WTC11 (cell line): ENCODE data around the gene ARHGEF17. TPM values are rescaled to one million over a fixed set of nuclear protein-coding genes. Genes with fewer than 3 reads are reported as not detected.

Experiments
- ATAC-seq: fragments of 200-7000 bp; cut with Tn5 transposase; 2 replicates; pipeline ENCODE4 v1.10.0; 2021; ENCODE audit warnings: mild to moderate bottlenecking, moderate library complexity
- CTCF ChIA-PET: fragments of 300-600 bp; sonication (Branson Sonifier 250); formaldehyde crosslinking; loops from one replicate; lab custom pipeline; 2021; ENCODE audit warnings: antibody characterized with exemption; lab: Charles Lee
- POLR2A ChIA-PET: fragments of 350-600 bp; sonication (Branson Sonifier 250); formaldehyde crosslinking; loops from one replicate; lab custom pipeline; 2021; ENCODE audit warnings: antibody characterized with exemption; lab: Charles Lee
- DNase-seq: peaks from one replicate; pipeline ENCODE4 v3.0.0; 2021; ENCODE audit warnings: low spot score
- H3K27ac Mint-ChIP-seq: 2 replicates; pipeline ENCODE4 v1.8.0; 2021; ENCODE audit warnings: mixed read lengths
- H3K27me3 Mint-ChIP-seq: 2 replicates; pipeline ENCODE4 v1.8.0; 2021; ENCODE audit warnings: low read depth, mild to moderate bottlenecking, moderate library complexity, mixed read lengths
- H3K36me3 Mint-ChIP-seq: 2 replicates; pipeline ENCODE4 v1.8.0; 2021; ENCODE audit warnings: mixed read lengths
- H3K4me1 Mint-ChIP-seq: 2 replicates; pipeline ENCODE4 v1.8.0; 2022; ENCODE audit warnings: mixed read lengths
- H3K4me3 Mint-ChIP-seq: 2 replicates; pipeline ENCODE4 v1.8.0; 2021; ENCODE audit warnings: mild to moderate bottlenecking, moderate library complexity, mixed read lengths
- H3K9me3 Mint-ChIP-seq: 2 replicates; pipeline ENCODE4 v1.8.0; 2021; ENCODE audit warnings: mixed read lengths
- ATF1 ChIP-seq: sonication (generic); formaldehyde crosslinking; IDR thresholded peaks from 2 replicates; pipeline ENCODE4 v1.8.1; 2023; ENCODE audit warnings: mild to moderate bottlenecking, moderate library complexity, missing genetic modification reagents
- CREB1 ChIP-seq: sonication (generic); formaldehyde crosslinking; IDR thresholded peaks from 2 replicates; pipeline ENCODE4 v1.8.0; 2023; ENCODE audit warnings: mild to moderate bottlenecking, missing genetic modification reagents
- CREM ChIP-seq: sonication (generic); formaldehyde crosslinking; IDR thresholded peaks from 2 replicates; pipeline ENCODE4 v1.8.1; 2022; ENCODE audit warnings: mild to moderate bottlenecking, missing genetic modification reagents, moderate library complexity
- ESRRA ChIP-seq: sonication (generic); formaldehyde crosslinking; IDR thresholded peaks from 2 replicates; pipeline ENCODE4 v1.8.1; 2022; ENCODE audit warnings: mild to moderate bottlenecking, missing genetic modification reagents, borderline replicate concordance
- FOXJ3 ChIP-seq: sonication (generic); formaldehyde crosslinking; IDR thresholded peaks from 2 replicates; pipeline ENCODE4 v1.9.0; 2021; ENCODE audit warnings: missing genetic modification reagents, mild to moderate bottlenecking, borderline replicate concordance
- JAZF1 ChIP-seq: fragments of 250-450 bp; sonication (Bioruptor Pico); IDR thresholded peaks from 2 replicates; pipeline ENCODE4 v1.9.0; 2021; ENCODE audit warnings: moderate library complexity, mild to moderate bottlenecking, inconsistent platforms
- KAT7 ChIP-seq: sonication (generic); formaldehyde crosslinking; IDR thresholded peaks from 2 replicates; pipeline ENCODE4 v1.8.1; 2023; ENCODE audit warnings: missing genetic modification reagents, mild to moderate bottlenecking, borderline replicate concordance
- MXD4 ChIP-seq: fragments of 250-450 bp; sonication (Bioruptor Pico); IDR thresholded peaks from 2 replicates; pipeline ENCODE4 v1.8.0; 2021; ENCODE audit warnings: mild to moderate bottlenecking, moderate library complexity, borderline replicate concordance
- NFATC4 ChIP-seq: fragments of 250-450 bp; sonication (Bioruptor Pico); IDR thresholded peaks from 2 replicates; pipeline ENCODE4 v1.9.0; 2021; ENCODE audit warnings: mild to moderate bottlenecking
- NFE2L1 ChIP-seq: sonication (generic); formaldehyde crosslinking; IDR thresholded peaks from 2 replicates; pipeline ENCODE4 v1.8.1; 2023; ENCODE audit warnings: missing genetic modification reagents
- NR1H2 ChIP-seq: sonication (generic); formaldehyde crosslinking; IDR thresholded peaks from 2 replicates; pipeline ENCODE4 v1.9.0; 2021; ENCODE audit warnings: mild to moderate bottlenecking, moderate library complexity, missing genetic modification reagents
- SOX15 ChIP-seq: fragments of 250-450 bp; sonication (Bioruptor Pico); IDR thresholded peaks from 2 replicates; pipeline ENCODE4 v1.9.0; 2021; ENCODE audit warnings: mild to moderate bottlenecking
- TEAD4 ChIP-seq: sonication (generic); formaldehyde crosslinking; IDR thresholded peaks from 2 replicates; pipeline ENCODE4 v1.8.0; 2022; ENCODE audit warnings: mild to moderate bottlenecking, missing genetic modification reagents
- TP53 ChIP-seq: sonication (generic); formaldehyde crosslinking; IDR thresholded peaks from 2 replicates; pipeline ENCODE4 v1.8.1; 2023; ENCODE audit warnings: mild to moderate bottlenecking, missing genetic modification reagents
- ZNF219 ChIP-seq: sonication (generic); formaldehyde crosslinking; IDR thresholded peaks from 2 replicates; pipeline ENCODE4 v1.8.0; 2023; ENCODE audit warnings: missing genetic modification reagents, mild to moderate bottlenecking, borderline replicate concordance
- ZNF263 ChIP-seq: sonication (generic); formaldehyde crosslinking; IDR thresholded peaks from 2 replicates; pipeline ENCODE4 v1.8.1; 2022; ENCODE audit warnings: low read depth, mild to moderate bottlenecking, moderate library complexity, missing genetic modification reagents
- ZNF317 ChIP-seq: sonication (generic); formaldehyde crosslinking; IDR thresholded peaks from 2 replicates; pipeline ENCODE4 v1.8.1; 2023; ENCODE audit warnings: low read depth, mild to moderate bottlenecking, moderate library complexity, missing genetic modification reagents, borderline replicate concordance
- ZNF416 ChIP-seq: fragments of 250-450 bp; sonication (Bioruptor Pico); IDR thresholded peaks from 2 replicates; pipeline ENCODE4 v1.9.0; 2021; ENCODE audit warnings: mild to moderate bottlenecking, inconsistent platforms
- total RNA-seq: library from RNA; stranded (reverse); gene quantifications from 3 replicates; pipeline ENCODE4 v1.2.3, GENCODE V29; 2021
- TF ChIP-seq, protein P1 (sequence below): fragments of 250-450 bp; sonication (Bioruptor Pico); IDR thresholded peaks from 2 replicates; pipeline ENCODE4 v1.9.0; 2021; ENCODE audit warnings: moderate library complexity, mild to moderate bottlenecking, inconsistent platforms, borderline replicate concordance
- TF ChIP-seq, protein P2 (sequence below): sonication (generic); formaldehyde crosslinking; IDR thresholded peaks from 2 replicates; pipeline ENCODE4 v1.8.1; 2023; ENCODE audit warnings: mild to moderate bottlenecking, moderate library complexity, missing genetic modification reagents
- TF ChIP-seq, protein P3 (sequence below): sonication (generic); formaldehyde crosslinking; IDR thresholded peaks from 2 replicates; pipeline ENCODE4 v1.8.0; 2022; ENCODE audit warnings: mild to moderate bottlenecking, missing genetic modification reagents
- TF ChIP-seq, protein P4 (sequence below): fragments of 250-450 bp; sonication (Bioruptor Pico); IDR thresholded peaks from 2 replicates; pipeline ENCODE4 v1.9.0; 2021; ENCODE audit warnings: mild to moderate bottlenecking

The ARHGEF17 gene
- total RNA-seq, 1 experiment from 2014 or later: 18.2 TPM

DNA sequence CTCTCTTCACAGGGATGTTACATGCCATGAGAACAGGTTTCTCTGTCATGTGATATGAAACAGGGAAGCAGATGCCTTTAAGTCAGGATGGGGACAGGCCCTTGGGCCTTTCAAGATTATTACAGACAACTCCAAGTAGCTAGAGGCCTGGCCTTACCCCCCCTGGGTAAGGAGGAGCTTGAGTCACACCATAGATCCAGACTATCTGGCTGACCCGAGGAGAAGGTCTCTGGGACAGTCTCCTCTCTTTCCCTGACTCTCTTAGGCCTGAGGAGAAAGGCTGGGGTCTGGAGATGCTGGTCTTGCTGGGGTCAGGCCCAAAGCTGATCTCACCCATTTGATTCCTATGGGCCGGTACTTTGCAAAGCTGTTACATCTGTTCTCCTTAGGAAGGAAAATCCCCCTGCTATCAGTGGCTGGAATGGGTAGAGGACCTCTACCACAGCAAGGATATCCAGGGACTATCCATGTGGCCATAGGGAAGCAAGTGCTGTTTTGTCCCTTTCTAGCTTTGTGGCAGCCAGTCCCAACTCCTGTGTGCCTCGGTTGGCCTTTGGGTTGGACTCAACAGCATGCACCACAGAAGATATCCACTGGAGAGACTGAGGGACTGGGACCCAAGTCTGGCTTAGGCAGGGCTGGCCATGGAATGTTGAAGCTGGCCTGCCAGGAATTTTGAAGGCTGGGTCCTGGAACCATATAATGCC, 93.3 kb downstream of the ARHGEF17 start:
- no peak for DNase-seq
- Mint-ChIP-seq H3K9me3 (no peaks in the 10 kb centered on the region), H3K27me3 (no peaks in the 10 kb centered on the region)
- TF ChIP-seq ZNF416 (CRISPR knock-in tag) (no peak), KAT7 (CRISPR knock-in tag) (no peak), MXD4 (CRISPR knock-in tag) (no peak), CREM (CRISPR knock-in tag) (no peak), FOXJ3 (CRISPR knock-in tag) (no peak), ESRRA (CRISPR knock-in tag) (no peak), TP53 (CRISPR knock-in tag) (no peak), NFATC4 (CRISPR knock-in tag) (no peak), ZNF219 (CRISPR knock-in tag) (no peak), ATF1 (CRISPR knock-in tag) (no peak), ZNF317 (CRISPR knock-in tag) (no peak), JAZF1 (CRISPR knock-in tag) (no peak), NR1H2 (no peak)
- TF ChIP-seq, protein P1, sequence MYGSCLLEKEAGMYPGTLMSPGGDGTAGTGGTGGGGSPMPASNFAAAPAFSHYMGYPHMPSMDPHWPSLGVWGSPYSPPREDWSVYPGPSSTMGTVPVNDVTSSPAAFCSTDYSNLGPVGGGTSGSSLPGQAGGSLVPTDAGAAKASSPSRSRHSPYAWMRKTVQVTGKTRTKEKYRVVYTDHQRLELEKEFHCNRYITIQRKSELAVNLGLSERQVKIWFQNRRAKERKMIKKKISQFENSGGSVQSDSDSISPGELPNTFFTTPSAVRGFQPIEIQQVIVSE (CRISPR knock-in tag): no peak
- TF ChIP-seq, protein P2, sequence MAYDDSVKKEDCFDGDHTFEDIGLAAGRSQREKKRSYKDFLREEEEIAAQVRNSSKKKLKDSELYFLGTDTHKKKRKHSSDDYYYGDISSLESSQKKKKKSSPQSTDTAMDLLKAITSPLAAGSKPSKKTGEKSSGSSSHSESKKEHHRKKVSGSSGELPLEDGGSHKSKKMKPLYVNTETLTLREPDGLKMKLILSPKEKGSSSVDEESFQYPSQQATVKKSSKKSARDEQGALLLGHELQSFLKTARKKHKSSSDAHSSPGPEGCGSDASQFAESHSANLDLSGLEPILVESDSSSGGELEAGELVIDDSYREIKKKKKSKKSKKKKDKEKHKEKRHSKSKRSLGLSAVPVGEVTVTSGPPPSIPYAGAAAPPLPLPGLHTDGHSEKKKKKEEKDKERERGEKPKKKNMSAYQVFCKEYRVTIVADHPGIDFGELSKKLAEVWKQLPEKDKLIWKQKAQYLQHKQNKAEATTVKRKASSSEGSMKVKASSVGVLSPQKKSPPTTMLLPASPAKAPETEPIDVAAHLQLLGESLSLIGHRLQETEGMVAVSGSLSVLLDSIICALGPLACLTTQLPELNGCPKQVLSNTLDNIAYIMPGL (CRISPR knock-in tag): no peak
- TF ChIP-seq, protein P3, sequence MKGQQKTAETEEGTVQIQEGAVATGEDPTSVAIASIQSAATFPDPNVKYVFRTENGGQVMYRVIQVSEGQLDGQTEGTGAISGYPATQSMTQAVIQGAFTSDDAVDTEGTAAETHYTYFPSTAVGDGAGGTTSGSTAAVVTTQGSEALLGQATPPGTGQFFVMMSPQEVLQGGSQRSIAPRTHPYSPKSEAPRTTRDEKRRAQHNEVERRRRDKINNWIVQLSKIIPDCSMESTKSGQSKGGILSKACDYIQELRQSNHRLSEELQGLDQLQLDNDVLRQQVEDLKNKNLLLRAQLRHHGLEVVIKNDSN (CRISPR knock-in tag): no peak
- TF ChIP-seq, all 79 proteins: peak for 0
- ChIA-PET POLR2A (no interaction called here), CTCF (interaction anchor here (1.0 to 6.8 kb wide), 9 partner anchors 8 to 530 kb away, joined by 3 to 54 read pairs (median 12); no protein-coding TSS in a partner anchor)
- peaks cover 6% of the 10 kb centered on the region for H3K4me1 Mint-ChIP-seq
- H3K36me3 Mint-ChIP-seq: no peaks in the 10 kb centered on the region; the same call in 1 of the 2 replicates
- no peak for ATAC-seq
- no peak overlapping the region for H3K4me3 Mint-ChIP-seq
- H3K27ac Mint-ChIP-seq: no peak overlapping the region

DNA sequence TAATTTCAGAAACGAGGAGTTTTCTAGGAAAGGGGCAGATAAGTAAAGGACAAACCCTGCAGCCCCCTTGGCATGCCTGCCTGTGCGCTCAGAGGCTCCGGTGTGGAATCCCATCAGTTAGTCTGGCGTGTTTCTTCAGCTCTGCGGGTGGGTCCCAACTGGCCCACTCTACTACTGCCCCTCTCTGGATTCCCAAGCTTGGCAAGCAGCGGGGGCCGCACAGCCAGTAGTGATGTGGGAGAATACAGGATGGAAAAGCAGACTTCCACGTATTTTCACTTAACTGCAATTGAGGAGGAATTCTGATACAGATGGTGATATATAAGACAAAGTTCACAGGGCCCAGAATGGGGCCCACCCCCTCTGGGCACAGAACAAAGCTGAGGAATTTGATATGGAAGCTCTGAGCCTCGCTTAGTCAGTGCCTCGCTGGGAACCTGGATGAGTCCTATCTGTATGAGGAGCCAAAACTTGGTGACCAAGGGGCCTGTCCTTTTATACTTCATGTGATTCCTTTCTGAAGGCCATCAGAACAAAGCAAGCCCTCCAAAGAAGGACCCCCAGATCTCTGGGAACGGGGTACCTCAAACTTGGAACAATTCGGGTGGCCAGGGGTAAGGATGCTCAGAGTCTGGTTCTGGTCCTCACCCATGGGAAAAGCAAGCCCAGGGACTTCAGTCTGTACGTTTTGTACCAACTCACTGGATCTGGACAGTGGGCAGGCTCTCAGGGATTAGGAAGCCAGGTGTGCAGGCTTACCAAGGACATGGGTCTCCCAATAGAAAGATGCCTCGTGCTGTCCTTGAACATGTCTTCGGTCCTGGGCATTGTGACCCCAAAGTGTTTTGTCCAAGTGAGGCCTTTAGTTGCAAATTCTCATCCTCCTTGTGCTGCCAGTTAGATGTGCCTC, 94.1 kb downstream of the ARHGEF17 start:
- H3K36me3 Mint-ChIP-seq: peaks cover 3% of the 10 kb centered on the region; the same call in 1 of the 2 replicates
- H3K27ac Mint-ChIP-seq: no peak overlapping the region
- POLR2A ChIA-PET: no interaction called here
- TF ChIP-seq NFE2L1 (CRISPR knock-in tag) (no peak), ZNF263 (CRISPR knock-in tag) (no peak), CREB1 (no peak), CREM (CRISPR knock-in tag) (no peak), SOX15 (CRISPR knock-in tag) (no peak), TEAD4 (CRISPR knock-in tag) (no peak)
- TF ChIP-seq, protein P3 (CRISPR knock-in tag): no peak
- TF ChIP-seq, protein P4, sequence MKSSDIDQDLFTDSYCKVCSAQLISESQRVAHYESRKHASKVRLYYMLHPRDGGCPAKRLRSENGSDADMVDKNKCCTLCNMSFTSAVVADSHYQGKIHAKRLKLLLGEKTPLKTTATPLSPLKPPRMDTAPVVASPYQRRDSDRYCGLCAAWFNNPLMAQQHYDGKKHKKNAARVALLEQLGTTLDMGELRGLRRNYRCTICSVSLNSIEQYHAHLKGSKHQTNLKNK (CRISPR knock-in tag): no peak
- peaks cover 6% of the 10 kb centered on the region for H3K4me1 Mint-ChIP-seq
- DNase-seq: no peak
- CTCF ChIA-PET: interaction anchor here (1.0 to 6.8 kb wide), 10 partner anchors 9 to 529 kb away, joined by 3 to 54 read pairs (median 11); no protein-coding TSS in a partner anchor
- no peaks in the 10 kb centered on the region for H3K27me3 Mint-ChIP-seq
- no peak for ATAC-seq
- H3K4me3 Mint-ChIP-seq: no peak overlapping the region
- no peaks in the 10 kb centered on the region for H3K9me3 Mint-ChIP-seq
